Medulla oblongata (tissue), 1 donor: Measurements from ENCODE around the gene PTCD2.

Experiments used
- DNase-seq: peaks from one replicate; pipeline ENCODE4 v3.0.0-alpha.2; 2015; ENCODE audit errors: extremely low spot score

Gene PTCD2

DNA sequence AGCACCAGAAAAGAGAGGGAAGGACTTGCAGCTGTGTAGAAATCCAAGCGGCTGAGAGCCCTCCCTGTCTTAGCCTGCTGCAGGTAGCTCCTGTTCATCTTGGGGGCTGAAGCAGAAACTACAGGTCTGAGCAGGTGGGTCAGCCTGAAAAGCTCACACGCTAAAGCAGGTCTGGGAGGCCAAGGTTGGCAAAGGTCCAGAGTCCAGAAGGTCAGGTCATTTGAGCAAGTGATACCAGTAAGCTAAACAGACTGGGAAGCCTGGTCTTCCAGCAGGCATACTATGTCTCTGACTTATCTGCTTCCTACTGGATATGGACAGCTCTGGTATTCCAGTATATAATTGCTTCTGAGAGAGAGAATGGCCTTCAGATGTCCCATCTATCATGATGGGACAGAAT is 26.2 kb downstream of the PTCD2 start:
- no peak for DNase-seq

DNA sequence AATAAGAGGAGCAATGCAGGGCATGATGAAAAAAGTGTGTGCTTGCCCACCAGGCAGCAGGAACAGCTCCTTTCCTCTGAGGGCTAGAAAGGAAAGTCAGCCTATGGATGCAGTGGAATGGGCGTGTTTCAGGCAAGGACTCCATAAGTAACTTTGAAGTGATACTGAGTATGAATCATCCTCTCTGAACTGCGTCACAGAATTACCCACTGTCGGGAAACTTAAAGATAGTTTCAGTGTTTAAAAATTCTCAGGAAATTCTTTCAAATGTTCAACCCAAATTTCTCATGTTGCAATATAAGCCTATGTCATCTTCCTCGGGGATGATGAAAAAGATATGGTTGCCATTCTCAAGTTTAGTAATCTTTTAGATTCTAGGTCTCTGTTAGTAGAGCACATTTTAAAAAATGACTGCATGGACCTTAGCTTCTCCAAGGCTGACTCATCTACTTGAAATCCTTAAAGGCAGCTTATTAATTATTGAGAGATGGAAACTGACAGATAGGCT is 27.7 kb downstream of the PTCD2 start:
- no peak for DNase-seq

DNA sequence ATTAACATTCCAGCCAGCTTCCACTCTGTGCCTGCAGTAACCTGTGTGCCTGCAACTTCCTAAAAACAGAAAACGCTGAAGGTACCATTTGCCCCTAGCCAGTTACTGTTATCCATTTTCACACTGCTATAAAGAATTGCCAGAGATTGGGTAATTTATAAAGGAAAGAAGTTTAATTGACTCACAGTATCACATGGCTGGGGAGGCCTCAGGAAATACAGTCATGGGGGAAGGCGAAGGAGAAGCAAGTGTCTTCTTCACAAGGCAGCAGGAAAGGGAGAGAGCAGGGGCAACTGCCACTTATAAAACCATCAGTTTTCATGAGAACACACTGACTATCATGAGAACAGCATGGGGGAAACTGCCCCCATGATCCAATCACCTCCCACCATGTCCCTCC is 31.2 kb downstream of the PTCD2 start:
- no peak for DNase-seq

DNA sequence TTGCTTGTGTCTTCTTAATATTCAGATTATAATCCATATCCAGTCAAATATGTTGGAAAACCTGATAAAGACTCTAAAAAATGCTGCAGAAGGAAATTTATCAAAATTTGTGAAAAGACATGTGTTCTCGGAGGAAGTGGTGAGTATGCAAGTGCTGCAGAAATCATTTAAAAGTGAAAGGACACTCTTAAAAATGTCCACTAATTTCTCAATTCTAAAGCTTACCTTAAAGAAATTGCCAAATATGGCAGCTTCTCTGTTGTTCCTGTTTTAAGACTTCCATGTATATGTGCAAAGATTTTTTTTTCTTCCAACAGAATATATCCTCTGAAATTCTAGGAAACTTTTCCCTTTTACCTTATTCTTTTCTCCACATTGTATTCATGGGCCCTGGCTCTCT is 32.4 kb downstream of the PTCD2 start:
- no peak for DNase-seq

DNA sequence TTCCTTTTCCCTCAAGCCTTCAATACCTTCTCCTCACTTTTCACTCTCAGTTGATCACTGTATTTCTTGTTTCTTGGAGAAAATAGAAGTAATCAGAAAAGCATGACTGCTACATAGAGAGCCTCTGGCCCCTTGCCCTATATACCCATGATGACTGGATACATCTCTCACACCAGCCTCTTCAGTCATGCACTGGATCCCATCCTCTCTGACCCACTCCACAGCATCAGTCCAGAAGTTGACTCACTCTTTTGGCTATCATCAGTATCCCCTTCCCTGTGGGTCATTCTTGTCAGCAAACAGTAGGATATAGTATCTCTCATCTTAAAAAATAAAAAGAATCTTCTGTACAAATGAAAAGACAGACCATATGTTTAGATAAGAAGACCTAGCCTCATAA is 32.9 kb downstream of the PTCD2 start:
- DNase-seq: no peak

DNA sequence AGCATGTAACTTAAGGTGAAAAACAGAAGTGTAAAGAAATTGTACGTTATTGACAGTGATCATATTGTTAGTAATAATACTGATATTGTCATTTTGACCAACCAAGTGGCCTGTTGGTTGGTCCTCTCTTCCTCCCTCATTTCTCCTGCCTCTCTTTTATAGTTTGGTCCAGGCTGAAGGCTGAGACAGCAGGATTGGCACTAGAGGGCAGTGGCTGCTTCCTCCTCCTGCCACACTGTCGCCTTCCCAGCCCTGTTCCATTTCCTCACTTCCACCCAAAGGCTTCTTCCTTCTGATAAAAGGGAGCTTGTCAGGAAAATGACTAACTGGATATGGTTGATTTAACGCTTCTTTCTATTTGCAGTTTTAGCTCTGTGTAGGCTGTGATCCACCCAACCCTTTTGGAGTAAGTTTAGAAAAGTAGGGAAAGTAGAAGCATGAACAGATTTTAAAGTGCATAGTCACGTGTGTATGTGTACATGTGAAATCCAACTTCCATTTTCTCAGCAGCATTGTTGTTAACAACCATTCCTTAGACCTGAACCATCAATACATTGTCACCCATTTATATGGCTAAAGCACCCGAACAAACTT is 35.6 kb downstream of the PTCD2 start:
- peak; percentile 80 for DNase-seq

DNA sequence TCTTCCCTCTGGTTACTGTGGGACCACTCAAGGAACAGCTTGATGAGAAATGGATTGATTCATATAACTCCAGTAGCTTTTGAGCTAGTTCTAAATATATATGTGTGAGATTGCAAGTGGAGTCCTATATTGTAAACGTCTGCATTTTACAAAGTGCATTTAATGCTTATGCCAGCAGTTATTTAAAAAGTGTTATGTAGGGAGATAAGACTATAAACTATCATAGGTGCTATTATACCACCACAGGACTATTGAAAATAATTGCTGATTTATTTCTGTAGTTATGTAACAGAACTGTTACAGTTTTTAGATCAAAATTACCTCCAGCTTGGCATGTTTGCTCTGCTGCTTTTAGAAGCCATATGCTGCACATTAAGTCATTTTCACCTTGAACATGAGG is 36.2 kb downstream of the PTCD2 start:
- no peak for DNase-seq

DNA sequence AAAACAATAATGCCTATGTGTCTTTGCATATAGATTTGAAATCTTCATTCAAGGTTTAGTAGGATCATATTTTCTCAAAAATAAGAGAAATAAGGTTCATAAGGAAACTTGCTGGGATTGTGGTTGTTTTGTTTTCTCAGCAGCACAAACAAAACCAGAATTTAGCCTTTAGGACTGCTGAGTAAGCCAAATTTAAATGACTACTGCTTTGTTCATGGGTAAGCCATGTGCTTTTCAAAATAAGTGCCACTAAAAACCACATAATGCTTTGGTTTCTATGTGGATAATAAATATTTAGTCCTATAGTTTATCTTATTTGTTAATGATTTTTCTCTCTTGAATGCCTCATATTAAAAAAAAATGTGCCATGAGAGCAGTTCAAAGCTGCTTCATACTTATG is 38.8 kb downstream of the PTCD2 start:
- no peak for DNase-seq

DNA sequence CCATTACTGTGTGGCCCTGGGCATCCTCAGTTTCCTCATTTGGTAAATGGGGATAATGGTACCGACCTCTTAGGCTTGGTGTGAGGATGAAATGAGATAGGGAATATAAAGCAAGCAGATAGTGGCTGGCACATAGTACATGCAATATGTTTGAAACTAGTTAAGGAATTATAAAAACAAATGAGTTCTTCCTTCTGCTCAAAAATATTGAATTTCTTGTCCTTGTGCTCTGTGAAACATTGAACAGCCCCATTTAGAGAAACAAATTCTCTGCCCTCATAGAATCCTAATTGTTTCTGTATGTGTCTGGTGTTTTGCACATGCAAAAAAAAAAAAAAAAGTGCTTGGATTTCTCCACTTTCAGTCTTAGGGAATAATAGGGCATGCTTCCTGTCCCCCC is 39.7 kb downstream of the PTCD2 start:
- DNase-seq: no peak

DNA sequence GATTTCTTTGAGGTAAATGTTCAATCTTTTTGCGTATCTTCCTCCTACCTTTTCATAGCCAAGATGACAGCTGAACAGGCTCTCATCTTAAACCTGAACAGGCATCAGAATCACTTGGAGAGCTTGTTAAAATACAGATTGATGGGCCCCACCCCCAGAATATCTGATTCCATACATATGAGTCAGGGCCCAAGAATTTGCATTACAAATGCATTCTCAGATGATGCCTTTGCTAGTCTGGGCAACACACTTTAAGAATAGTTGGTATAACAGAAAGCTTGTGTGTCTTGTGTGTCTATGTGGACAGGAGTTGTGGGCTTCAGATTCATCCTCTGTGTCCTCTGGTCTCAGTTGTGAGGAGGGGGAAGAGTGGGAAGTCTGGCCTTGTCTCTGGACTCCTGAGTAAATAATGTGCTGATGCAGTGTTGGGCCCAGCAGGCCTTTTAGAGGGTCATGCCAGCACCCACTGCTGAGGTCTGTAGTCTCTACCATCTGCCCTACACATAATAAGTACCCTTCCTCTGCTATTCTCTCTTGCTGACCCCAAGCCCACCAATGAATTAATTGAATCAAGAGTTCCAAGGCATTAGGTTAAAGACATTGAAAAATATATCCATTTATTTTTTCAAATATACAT is 43.1 kb downstream of the PTCD2 start:
- DNase-seq: no peak

DNA sequence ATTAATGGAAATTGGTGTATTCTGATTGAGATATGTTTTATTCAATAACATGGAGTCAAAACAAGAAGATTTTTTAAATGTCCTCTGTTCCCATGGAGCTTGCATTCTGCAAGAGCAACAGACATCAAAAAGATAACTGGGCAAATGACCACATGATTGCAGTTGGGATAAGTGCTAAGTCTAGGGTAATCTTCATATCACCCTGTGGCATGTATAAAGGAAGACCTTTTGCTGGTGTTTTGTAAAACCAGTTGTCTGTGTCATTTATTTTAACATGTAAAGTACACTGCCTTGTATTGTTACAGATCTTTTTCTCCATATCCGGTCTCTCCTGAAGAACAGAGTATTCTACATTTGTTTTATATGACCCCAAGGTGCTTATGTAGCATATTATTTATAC is 44.0 kb downstream of the PTCD2 start:
- no peak for DNase-seq

DNA sequence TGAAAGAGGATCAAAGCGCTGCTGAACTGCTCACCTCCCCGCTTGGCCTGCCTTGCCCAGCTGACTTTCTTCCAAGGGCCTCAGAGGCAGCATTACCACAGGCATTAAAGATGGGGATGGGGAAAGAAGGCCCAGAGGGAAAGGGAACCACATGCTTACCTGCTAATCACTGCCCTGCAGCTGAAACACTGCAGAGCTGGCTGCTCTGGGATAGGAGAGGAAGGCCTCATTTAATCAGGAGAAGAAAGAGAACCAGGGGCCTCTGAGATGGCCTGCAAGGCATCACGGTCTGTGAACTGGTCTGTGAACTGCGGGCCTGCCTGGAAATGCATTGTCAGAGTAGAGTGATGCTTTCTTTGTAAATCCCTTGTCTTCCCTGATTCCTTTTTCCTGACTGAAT is 44.8 kb downstream of the PTCD2 start:
- no peak for DNase-seq

DNA sequence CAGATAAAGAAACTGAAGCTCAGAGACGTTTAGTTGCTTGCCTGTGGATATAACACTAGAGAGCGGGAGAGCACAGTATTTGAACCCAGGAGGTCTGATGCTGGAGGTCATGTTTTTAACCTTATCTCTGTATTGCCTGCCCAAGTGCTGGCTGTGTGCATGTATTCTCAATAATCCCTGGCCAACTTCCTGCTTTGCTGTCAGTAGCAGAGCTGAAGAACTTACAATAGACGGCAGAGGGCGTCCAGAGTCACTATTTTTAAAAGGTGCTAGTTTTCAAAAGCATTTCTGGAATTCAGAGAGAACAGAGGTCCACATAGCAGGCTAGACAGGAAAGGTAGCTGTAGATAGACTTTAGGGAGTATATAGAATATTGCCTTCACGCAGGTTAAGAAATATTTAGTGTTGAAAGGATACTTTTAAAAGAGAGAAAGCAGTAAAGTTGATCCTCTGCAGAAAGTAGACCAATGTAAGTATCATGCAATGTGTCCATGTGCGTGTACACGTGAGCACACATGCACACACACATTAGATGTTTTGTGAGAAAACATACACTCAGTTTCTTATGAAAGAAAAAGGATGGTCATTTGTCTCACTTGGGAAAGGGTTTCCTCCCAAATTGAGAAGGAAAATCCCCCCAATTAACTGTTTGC is 46.3 kb downstream of the PTCD2 start:
- DNase-seq: peak; percentile 77

DNA sequence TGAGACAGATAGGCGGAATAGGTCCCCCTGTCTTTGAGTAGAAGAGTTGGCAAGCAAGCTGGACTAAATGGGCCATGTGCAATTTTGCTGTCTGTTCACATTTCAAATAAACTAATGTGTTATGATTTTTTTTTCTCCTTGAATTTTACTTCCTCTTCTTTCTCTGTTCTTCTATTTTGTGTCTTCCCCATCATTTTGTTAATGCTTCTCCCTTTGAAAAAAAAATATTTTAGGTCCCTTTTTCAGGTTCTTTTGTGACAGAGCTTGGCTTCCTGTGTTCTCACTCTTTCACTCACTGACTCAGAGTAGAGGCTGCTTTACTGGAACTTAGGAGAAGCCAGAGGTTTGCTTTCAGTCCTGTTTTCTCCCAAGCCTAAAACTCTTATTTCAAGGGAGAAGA is 48.1 kb downstream of the PTCD2 start:
- no peak for DNase-seq

DNA sequence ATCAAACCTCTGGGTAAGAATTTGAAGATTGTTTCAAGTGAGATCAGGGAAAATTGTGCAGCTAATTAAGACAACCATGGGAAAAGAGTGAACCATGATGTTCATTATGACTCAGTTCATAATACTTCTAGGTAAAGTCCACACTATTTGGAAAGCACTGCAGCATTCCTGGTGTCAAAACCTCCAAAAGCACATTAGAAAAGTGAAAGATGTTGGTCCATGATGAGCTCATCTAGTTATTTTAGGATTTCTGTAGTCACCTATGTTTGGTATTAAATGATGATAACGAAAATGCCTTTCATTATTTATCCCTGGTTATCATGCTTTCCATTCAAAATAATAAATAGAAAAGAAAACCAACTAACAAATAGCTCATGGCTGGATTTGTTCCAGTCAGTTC is 49.1 kb downstream of the PTCD2 start:
- no peak for DNase-seq

DNA sequence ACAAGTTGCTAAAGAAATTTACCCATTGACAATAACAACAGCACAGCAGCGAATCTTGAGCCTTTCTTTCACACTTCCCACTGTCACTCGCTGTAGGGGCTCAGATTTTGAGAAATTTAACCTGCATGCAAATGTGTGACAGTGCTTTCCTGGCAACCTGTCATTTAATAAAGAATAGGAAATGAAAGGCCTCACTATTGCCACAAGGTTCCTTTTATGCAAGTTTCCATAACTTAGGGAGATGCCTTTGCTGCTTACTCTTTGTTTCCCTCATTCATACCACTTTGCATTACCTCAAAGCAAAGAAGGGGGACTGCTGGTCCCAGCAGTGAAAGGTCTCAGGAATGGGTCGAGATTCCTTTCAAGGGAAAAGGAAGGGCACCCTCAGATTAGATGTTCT is 49.5 kb downstream of the PTCD2 start:
- DNase-seq: no peak

DNA sequence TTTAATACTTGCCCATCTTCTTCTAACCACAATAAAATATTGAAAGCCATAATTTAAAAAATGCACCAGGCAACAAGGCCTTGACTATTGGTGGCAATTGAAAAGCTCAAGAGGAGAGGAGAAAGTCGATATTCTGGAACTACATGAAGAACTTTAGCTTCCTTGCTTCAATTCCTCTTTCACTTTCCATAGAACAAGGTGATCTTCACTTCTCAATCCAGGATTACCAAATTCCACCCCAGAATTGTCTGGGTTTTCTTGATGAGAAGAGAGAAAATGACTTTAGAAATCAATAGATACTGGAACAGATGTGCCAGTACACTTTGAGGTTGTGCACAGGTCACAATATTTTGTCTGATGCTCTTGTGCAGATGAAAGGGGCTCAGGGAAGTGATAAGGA is 52.2 kb downstream of the PTCD2 start:
- DNase-seq: peak; percentile 28

DNA sequence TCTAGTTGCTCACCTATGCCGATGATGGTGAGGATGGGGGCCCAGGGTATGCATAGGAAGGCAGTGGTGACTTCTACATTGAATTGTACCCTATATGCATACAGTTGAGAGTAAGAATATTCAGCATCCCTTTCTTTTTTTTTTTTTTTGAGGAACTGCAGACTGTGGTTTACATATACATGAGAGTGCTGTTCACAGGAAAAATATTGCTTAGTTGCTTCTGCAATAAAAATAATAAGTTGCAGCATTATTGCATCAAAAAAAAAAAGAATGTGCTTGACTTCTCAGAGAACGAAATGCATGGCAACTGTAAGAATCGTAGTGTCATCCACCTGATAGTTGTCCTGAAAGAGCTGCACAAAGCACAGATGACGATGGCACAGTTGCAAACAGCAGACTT is 52.8 kb downstream of the PTCD2 start:
- DNase-seq: no peak

DNA sequence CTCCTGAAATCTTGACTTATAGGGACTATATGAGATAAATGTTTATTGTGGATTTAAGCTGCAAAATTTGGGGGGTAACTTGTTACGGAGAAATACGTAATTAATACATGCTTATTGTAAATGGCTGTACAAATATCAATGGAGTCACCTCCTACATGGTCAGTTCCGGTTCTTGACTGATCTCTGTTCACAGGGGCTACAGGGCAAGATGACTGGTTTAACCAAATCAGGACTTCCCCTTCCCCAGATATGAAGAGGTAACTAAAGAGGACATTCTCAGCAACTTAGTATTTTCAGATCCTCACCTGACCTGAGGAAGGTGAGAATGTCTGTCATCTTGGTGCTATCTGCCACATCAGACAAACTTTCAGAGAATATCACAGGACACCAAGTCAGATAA is 54.7 kb downstream of the PTCD2 start:
- DNase-seq: no peak

DNA sequence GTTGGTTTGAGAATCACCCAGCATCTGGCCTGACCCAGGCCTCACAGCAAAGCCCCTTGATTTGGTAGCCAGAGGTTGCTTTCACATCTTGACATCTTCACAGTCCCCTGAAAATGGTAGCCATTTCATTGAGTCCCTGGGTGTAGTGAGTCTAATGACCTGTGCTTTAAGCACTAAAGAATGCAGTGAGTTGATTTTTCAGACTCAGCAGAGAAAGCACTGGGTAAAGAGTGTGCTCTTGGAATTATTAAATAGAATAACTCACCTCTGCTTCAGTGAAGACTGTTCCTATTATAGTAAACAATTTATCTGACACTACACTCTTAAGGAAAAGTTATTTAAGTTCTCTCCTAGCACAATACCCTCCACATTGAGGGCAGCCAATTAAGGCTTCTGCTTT is 56.2 kb downstream of the PTCD2 start:
- no peak for DNase-seq

DNA sequence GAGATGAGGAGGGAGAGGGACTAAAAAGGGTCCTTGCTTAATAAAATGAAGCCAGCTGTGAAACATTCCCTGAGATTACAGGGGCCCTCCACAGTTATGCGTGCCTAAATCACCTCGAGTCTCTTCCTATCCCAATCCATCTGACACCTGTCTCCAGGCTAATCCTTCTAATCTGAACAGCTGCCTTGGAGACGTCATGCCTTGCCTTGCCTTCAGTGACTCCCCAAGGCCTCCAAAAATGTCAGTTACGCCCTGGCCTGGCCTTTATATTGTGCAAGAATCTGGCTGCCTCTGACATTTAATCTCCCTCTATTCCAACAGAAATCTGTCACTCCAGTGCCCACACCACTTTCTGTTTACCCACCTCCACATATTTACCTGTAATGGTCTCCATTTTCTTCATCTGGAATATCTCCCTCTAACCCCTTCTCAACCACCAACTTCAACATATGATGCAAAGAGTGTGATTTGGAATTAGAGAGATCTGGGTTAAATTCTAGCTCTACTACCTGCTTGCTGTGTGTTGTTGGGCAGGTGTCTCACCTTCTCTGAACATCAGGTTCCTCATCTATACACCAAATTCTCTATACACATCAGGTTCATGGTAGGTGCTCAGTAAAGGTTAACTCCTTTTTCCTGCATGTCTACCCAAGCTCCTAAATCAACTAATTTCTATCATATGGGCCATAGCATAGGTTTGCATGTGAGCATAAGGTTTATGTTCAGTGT is 57.9 kb downstream of the PTCD2 start:
- no peak for DNase-seq

DNA sequence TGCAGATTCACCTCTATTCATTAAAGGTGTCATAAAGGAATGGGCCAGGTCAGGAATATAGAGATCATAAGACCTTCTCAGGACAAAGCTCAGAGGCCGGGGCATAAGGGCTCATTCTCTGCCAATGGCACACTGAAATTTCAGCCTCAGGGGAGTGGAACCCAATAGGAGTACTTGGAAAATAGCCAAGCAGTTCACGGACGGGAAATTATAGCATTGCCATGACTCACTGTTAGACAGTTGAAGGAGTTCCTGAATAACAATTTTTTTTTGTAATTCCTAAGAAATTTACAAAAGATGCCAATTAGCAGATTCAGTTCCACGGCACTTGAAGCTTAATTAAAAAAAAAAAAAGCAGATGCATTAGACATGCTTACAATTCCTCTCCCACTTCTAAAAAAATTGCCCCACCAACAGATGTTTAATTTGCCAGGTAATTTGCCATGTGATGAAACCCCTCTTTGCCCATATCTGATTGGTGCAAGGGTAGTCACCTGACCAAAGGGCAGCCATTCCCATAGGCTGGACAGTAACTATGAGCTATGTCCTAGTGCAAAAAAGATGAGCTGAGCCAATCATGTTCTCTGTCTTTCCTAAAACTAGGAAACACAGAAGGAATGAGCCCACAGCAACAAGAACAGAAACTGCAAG is 58.6 kb downstream of the PTCD2 start:
- DNase-seq: no peak
